T-cell (primary cell): Measurements from ENCODE around the gene DNAI4. TPM values are rescaled to one million over a fixed set of nuclear protein-coding genes. Genes with fewer than 3 reads are reported as not detected.

Source experiments
- ATAC-seq, 4 experiments: fragments of 200-7000 bp in 3 of 4; fragments of 150-1000 bp in 1 of 4; cut with Tn5 transposase; replicated peaks in 1 of 4; 1 replicate in 3 of 4; 2 replicates in 1 of 4; pipeline ENCODE4 v1.10.0; 2021; ENCODE audit warnings: moderate library complexity in 3 of 4, mild to moderate bottlenecking in 2 of 4, moderate number of reproducible peaks in 1 of 4
- CTCF ChIA-PET, 2 donors: fragments of 300-600 bp; sonication (Branson Sonifier 250); formaldehyde crosslinking; loops; one replicate each; lab custom pipeline; 2022; ENCODE audit warnings: antibody characterized with exemption in 2 of 2; lab: Charles Lee
- POLR2A ChIA-PET, 2 donors: fragments of 300-600 bp; sonication (Branson Sonifier 250); formaldehyde crosslinking; loops; one replicate each; lab custom pipeline; 2022; ENCODE audit warnings: antibody characterized with exemption in 2 of 2; lab: Charles Lee
- DNase-seq, 35 experiments: peaks; one replicate each; pipeline versions ENCODE4 v3.0.0 to v3.0.0-alpha.2; 2013 to 2023
- H3K27ac ChIP-seq: one replicate; pipeline ENCODE4 v1.5.1; 2013; ENCODE audit warnings: low read length
- H3K27me3 ChIP-seq, 2 experiments: replicated peaks in 1 of 2; 1 replicate in 1 of 2; 2 replicates in 1 of 2; pipeline versions ENCODE4 v1.6.1 to v1.7.0; 2013; ENCODE audit warnings: low read length in 1 of 2, mixed read lengths in 1 of 2; ENCODE audit not compliant: control insufficient read depth in 2 of 2, insufficient read depth in 2 of 2; ENCODE audit errors: extremely low read depth in 1 of 2
- H3K36me3 ChIP-seq, 2 donors: 1 replicate in 1 of 2; 2 replicates in 1 of 2; pipeline versions ENCODE4 v1.6.1 to v1.7.0; 2013; ENCODE audit warnings: low read length in 1 of 2; ENCODE audit not compliant: control insufficient read depth in 2 of 2, insufficient read depth in 1 of 2; ENCODE audit errors: extremely low read depth in 1 of 2
- H3K4me1 ChIP-seq, 2 experiments: 1 replicate in 1 of 2; 2 replicates in 1 of 2; pipeline versions ENCODE4 v1.6.1 to v1.7.0; 2013; ENCODE audit warnings: low read length in 2 of 2, mixed read lengths in 1 of 2; ENCODE audit not compliant: insufficient read depth in 2 of 2, control insufficient read depth in 1 of 2; ENCODE audit errors: extremely low read depth in 1 of 2
- H3K4me3 ChIP-seq, 2 donors: 1 replicate in 1 of 2; 2 replicates in 1 of 2; pipeline versions ENCODE4 v1.5.1 to v1.7.0; 2013; ENCODE audit warnings: mild to moderate bottlenecking in 2 of 2, low read length in 1 of 2, moderate library complexity in 1 of 2; ENCODE audit not compliant: control insufficient read depth in 1 of 2; ENCODE audit errors: extremely low read depth in 1 of 2
- H3K9me3 ChIP-seq: 2 replicates; pipeline ENCODE4 v1.7.0; 2013
- H3K27ac Mint-ChIP-seq, 2 donors: one replicate each; pipeline ENCODE4 v1.8.0; 2020 to 2021; ENCODE audit warnings: mild to moderate bottlenecking in 2 of 2, mixed read lengths in 2 of 2
- H3K27me3 Mint-ChIP-seq, 2 donors: one replicate each; pipeline ENCODE4 v1.8.0; 2021 to 2022; ENCODE audit warnings: mixed read lengths in 2 of 2
- H3K36me3 Mint-ChIP-seq: one replicate; pipeline ENCODE4 v1.8.0; 2021; ENCODE audit warnings: mixed read lengths
- H3K4me1 Mint-ChIP-seq, 3 donors: one replicate each; pipeline ENCODE4 v1.8.0; 2020 to 2022; ENCODE audit warnings: mixed read lengths in 3 of 3, mild to moderate bottlenecking in 1 of 3
- H3K4me3 Mint-ChIP-seq, 3 donors: one replicate each; pipeline ENCODE4 v1.8.0; 2020 to 2022; ENCODE audit warnings: mild to moderate bottlenecking in 3 of 3, mixed read lengths in 3 of 3, moderate library complexity in 3 of 3
- H3K9me3 Mint-ChIP-seq, 3 donors: one replicate each; pipeline ENCODE4 v1.8.0; 2020 to 2022; ENCODE audit warnings: mixed read lengths in 3 of 3
- WGBS: methylation state at CpG from one replicate; pipeline ENCODE4 v1.1.5; 2013; ENCODE audit warnings: missing lambda C conversion rate; ENCODE audit not compliant: insufficient coverage; 5-methylcytosine and 5-hydroxymethylcytosine counted together
- total RNA-seq, 35 experiments: library from RNA in 6 of 35; stranded (reverse) in 6 of 35; fragments of 120-200 nt in 1 of 35; gene quantifications; one replicate each; pipeline versions ENCODE4 v1.2.1 to v1.2.4 and lab custom pipeline; 2013 to 2026

DNAI4 gene
- total RNA-seq, 5 donors from 2014 or later (not counting 1 experiment from before 2014, with no cell fraction given): 5.6 to 11.7 (median 7.7) TPM

DNA sequence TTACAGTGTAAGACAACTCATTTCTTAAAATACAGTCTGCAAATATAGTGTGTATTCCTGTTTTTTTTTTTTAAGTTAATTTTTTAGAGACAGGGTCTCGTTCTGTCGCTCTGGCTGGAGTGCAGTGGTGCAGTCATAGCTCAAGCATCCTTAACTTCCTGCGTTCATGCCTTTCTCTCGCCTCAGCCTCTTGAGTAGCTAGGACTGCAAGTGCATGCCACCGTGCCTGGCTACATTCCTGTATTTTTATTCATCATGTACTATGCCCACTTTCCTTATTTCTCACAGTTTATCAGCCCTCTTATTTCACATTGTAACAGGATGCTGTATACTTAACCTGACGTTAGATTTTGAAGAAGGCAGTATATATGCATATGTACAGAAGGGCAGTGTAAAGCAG, 26.9 kb upstream of the DNAI4 start:
- Histone ChIP-seq H3K4me1 (peaks cover 0 to 3% of the 10 kb centered on the region in 2 experiments), H3K27ac (no peak overlapping the region), H3K4me3 (no peak overlapping the region), H3K27me3 (no peaks in the 10 kb centered on the region), H3K9me3 (no peaks in the 10 kb centered on the region), H3K36me3 (peaks cover 3 to 76% of the 10 kb centered on the region in 2 donors)
- Mint-ChIP-seq H3K27me3 (no peaks in the 10 kb centered on the region), H3K27ac (no peak overlapping the region), H3K4me3 (no peak overlapping the region), H3K9me3 (no peaks in the 10 kb centered on the region), H3K36me3 (peaks cover 51% of the 10 kb centered on the region), H3K4me1 (peaks cover 64 to 77% (median 69%) of the 10 kb centered on the region in 3 donors)
- POLR2A ChIA-PET: interaction anchor here (0.5 to 0.8 kb wide), 4 partner anchors 9 to 103 kb away, joined by 3 to 9 read pairs (median 4); no protein-coding TSS in a partner anchor
- no peak for DNase-seq
- WGBS: 98% methylated on average over 5 of the region's 6 CpGs
- CTCF ChIA-PET: no interaction called here
- no peak for ATAC-seq

DNA sequence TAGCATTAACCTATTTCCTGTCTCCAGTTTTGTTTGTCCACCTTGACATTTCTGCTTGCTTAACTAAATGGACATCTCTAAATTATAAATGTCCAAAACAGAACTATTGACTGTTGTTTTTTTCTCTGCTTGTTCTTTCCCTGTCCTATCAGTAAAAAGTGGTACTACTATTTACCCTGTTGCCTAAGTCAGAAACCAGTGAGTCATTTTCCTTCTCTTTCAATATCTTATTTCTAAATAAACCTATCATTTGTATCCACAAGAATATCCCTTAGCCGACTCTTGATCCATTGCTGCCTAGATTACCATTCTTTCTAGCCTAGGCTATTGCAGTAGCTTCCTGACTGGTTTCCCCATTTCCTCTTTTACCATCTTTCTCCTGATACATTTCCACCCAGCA, 22.6 kb upstream of the DNAI4 start:
- Histone ChIP-seq H3K27ac (no peak overlapping the region), H3K9me3 (no peaks in the 10 kb centered on the region), H3K27me3 (no peaks in the 10 kb centered on the region), H3K4me1 (peaks cover 4 to 6% of the 10 kb centered on the region in 2 experiments), H3K4me3 (no peak overlapping the region), H3K36me3 (peaks cover 0 to 63% of the 10 kb centered on the region in 2 donors)
- H3K9me3 Mint-ChIP-seq: no peaks in the 10 kb centered on the region
- ChIA-PET POLR2A (no interaction called here), CTCF (interaction anchor here in 1 of 2 donors (1.1 to 1.5 kb wide), 2 partner anchors 9 to 44 kb away, joined by 3 read pairs; no protein-coding TSS in a partner anchor)
- ATAC-seq: no peak
- H3K27ac Mint-ChIP-seq: peak overlapping the region; percentile 23 to 72
- WGBS: 100% methylated on average over 1 of the region's 1 CpG
- H3K27me3 Mint-ChIP-seq: no peaks in the 10 kb centered on the region
- no peak overlapping the region for H3K4me3 Mint-ChIP-seq
- no peak for DNase-seq
- peaks cover 32% of the 10 kb centered on the region for H3K36me3 Mint-ChIP-seq
- H3K4me1 Mint-ChIP-seq: peaks cover 59 to 65% (median 59%) of the 10 kb centered on the region in 3 donors

DNA sequence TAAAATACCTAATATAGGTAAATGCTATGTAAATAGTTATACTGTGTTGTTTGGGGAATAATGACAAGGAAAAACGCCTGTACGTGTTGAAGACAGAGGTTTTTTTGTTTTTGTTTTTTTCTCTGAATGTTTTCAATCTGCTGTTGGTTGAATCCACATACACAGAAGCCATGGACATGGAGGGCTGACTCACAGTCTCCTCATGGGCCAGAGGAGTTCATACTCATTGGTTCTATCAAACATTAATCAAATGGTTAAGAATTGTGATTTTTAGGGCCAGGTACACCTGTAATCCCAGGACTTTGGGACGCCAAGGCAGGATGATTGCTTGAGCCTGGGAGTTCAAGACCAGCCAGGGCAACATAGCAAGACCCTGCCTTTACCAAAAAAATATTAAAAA, 20.7 kb upstream of the DNAI4 start:
- no peak overlapping the region for H3K4me3 Mint-ChIP-seq
- peaks cover 10 to 11% of the 10 kb centered on the region in 2 experiments for H3K4me1 ChIP-seq
- H3K36me3 Mint-ChIP-seq: peaks cover 36% of the 10 kb centered on the region
- no peak for DNase-seq
- no peak for ATAC-seq
- peaks cover 0 to 53% of the 10 kb centered on the region in 2 donors for H3K36me3 ChIP-seq
- no CpG with 5 or more reads among the region's 3 CpGs for WGBS
- no peak overlapping the region for H3K27ac ChIP-seq
- H3K27me3 ChIP-seq: no peaks in the 10 kb centered on the region
- ChIA-PET POLR2A (interaction anchor here in 1 of 2 donors (0.5 kb wide), 2 partner anchors 12 to 34 kb away, joined by 4 to 5 read pairs; no protein-coding TSS in a partner anchor), CTCF (interaction anchor here in 1 of 2 donors (1.2 kb wide), 1 partner anchor 15 kb away, joined by 3 read pairs; no protein-coding TSS in a partner anchor)
- no peak overlapping the region for H3K4me3 ChIP-seq
- H3K9me3 ChIP-seq: no peaks in the 10 kb centered on the region
- peak overlapping the region in 1 of 2 donors; percentile 55 for H3K27ac Mint-ChIP-seq
- no peaks in the 10 kb centered on the region for H3K27me3 Mint-ChIP-seq
- no peaks in the 10 kb centered on the region for H3K9me3 Mint-ChIP-seq
- H3K4me1 Mint-ChIP-seq: peaks cover 67 to 70% (median 70%) of the 10 kb centered on the region in 3 donors

DNA sequence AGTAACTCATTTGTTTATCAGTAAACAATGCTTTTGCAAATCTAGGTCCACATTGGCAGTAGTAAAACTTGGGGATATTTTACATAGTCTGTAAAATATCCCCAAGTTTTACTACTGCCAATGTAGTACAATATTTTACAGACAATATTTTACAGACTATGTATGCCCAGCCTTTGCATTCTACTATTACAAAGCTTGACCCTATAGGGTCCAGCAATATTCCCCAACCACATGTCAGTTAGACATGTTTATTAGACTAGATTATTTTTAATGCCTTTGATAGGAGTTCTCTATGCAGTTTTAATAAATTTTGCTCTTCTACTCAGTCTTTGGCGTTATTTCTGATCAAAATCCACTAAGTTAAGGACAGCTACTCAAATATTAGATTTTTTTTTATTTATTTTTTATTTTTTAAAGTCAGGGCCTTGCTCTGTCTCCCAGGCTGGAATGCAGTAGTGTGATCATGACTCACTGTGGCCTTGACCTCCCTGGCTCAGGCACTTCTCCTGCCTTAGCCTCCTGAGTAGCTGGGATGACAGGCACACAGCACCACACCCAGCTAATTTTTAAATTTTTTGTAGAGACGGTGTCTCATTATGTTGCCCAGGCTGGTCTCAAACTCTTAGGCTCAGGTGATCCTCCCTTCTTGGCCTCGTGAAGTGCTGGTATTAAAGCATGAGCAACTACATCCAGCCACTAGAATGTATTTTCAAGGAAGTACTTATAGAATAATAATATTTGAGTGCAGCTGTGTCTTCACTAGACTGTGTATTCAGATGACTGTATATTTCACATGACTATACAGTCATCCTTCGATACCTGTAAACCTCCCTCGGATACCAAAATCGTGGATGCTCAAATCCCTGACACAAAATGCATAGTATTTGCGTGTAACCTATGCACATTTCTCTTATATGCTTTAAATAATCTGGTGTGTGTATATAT, 19.9 kb upstream of the DNAI4 start:
- Histone ChIP-seq H3K4me1 (peaks cover 10 to 11% of the 10 kb centered on the region in 2 experiments), H3K27me3 (no peaks in the 10 kb centered on the region), H3K27ac (no peak overlapping the region), H3K9me3 (no peaks in the 10 kb centered on the region), H3K36me3 (peaks cover 0 to 53% of the 10 kb centered on the region in 2 donors), H3K4me3 (no peak overlapping the region)
- ChIA-PET POLR2A (interaction anchor here in 1 of 2 donors (0.6 kb wide), 1 partner anchor 12 kb away, joined by 3 read pairs; no protein-coding TSS in a partner anchor), CTCF (interaction anchor here (1.0 to 1.2 kb wide), 2 partner anchors 16 to 218 kb away, joined by 3 read pairs; no protein-coding TSS in a partner anchor)
- H3K27ac Mint-ChIP-seq: no peak overlapping the region
- no peak for DNase-seq
- ATAC-seq: no peak
- H3K4me1 Mint-ChIP-seq: peaks cover 74 to 76% (median 75%) of the 10 kb centered on the region in 3 donors
- WGBS: no CpG with 5 or more reads among the region's 7 CpGs
- no peaks in the 10 kb centered on the region for H3K9me3 Mint-ChIP-seq
- H3K36me3 Mint-ChIP-seq: peaks cover 36% of the 10 kb centered on the region
- H3K27me3 Mint-ChIP-seq: no peaks in the 10 kb centered on the region
- H3K4me3 Mint-ChIP-seq: no peak overlapping the region

DNA sequence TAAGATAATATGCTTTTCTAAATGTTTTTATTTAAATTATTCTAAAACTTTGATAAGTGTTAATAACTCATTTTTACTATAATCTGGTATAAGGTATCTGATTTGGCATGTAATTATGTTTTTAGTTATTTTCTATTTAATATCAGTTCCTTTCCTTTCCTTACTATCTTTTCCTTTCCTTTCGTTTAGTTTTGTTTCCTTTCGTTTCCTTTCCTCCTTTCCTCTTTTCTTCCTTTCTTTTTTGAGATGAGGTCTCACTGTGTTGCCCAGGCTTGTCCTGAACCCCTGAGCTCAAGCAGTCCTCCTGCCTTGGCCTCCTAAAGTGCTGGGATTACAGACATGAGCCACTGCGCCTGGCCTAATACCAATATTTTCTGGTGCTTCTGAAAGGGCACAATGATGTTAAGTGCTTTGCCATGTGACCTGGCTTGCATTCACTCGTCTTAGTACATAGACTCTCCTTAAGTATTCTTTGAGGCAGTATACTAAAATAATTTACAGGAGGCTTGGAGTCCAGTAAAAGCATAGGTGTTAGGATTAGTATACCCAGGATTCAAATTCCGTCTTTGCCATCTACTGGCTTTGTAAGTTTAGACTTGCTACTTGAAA, 18.8 kb upstream of the DNAI4 start:
- H3K27me3 ChIP-seq: no peaks in the 10 kb centered on the region
- Mint-ChIP-seq H3K27me3 (no peaks in the 10 kb centered on the region), H3K27ac (peak overlapping the region in 1 of 2 donors; percentile 70), H3K4me3 (no peak overlapping the region), H3K9me3 (no peaks in the 10 kb centered on the region), H3K36me3 (peaks cover 32% of the 10 kb centered on the region), H3K4me1 (peaks cover 78 to 80% (median 79%) of the 10 kb centered on the region in 3 donors)
- no peak for ATAC-seq
- H3K4me1 ChIP-seq: peaks cover 8 to 14% of the 10 kb centered on the region in 2 experiments
- no peak for DNase-seq
- no peaks in the 10 kb centered on the region for H3K9me3 ChIP-seq
- no peak overlapping the region for H3K27ac ChIP-seq
- H3K36me3 ChIP-seq: peaks cover 0 to 45% of the 10 kb centered on the region in 2 donors
- 100% methylated on average over 2 of the region's 5 CpGs for WGBS
- CTCF ChIA-PET: interaction anchor here (0.6 to 1.0 kb wide), 2 partner anchors 12 to 219 kb away, joined by 3 read pairs; no protein-coding TSS in a partner anchor
- POLR2A ChIA-PET: interaction anchor here in 1 of 2 donors (0.7 kb wide), 1 partner anchor 16 kb away, joined by 4 read pairs; no protein-coding TSS in a partner anchor
- H3K4me3 ChIP-seq: no peak overlapping the region

DNA sequence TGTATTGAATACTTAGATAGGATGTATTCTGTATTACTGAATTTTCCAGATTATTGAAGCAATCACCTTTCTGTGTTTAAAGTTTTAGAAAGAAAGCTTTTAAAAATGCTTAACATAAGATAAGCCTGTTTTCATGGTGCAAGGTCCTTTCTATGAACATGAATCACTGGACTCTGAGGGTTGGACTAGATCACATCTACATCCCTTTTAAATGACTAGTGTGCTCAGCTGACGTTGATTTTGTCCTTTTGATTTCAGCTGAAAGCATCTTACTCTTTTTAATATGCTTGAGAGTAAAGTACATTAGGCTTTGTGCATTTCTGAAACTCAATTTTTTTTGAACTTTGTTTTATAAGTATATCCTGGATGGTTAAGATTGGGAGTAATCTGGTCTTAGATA, 16.3 kb upstream of the DNAI4 start:
- no peak overlapping the region for H3K4me3 ChIP-seq
- ATAC-seq (no peak), DNase-seq (no peak)
- no peaks in the 10 kb centered on the region for H3K27me3 Mint-ChIP-seq
- peaks cover 0 to 22% of the 10 kb centered on the region in 2 donors for H3K36me3 ChIP-seq
- ChIA-PET POLR2A (no interaction called here), CTCF (interaction anchor here in 1 of 2 donors (0.5 to 0.7 kb wide), 3 partner anchors 10 to 52 kb away, joined by 3 to 4 read pairs (median 3); no protein-coding TSS in a partner anchor)
- WGBS: no CpG with 5 or more reads among the region's 1 CpG
- H3K27me3 ChIP-seq: no peaks in the 10 kb centered on the region
- H3K9me3 Mint-ChIP-seq: no peaks in the 10 kb centered on the region
- peak overlapping the region in 1 of 3 donors; percentile 54 for H3K4me3 Mint-ChIP-seq
- H3K4me1 ChIP-seq: peaks cover 22 to 23% of the 10 kb centered on the region in 2 experiments
- peaks cover 75 to 80% (median 78%) of the 10 kb centered on the region in 3 donors for H3K4me1 Mint-ChIP-seq
- H3K9me3 ChIP-seq: no peaks in the 10 kb centered on the region
- H3K27ac Mint-ChIP-seq: peak overlapping the region in 1 of 2 donors; percentile 71
- no peak overlapping the region for H3K27ac ChIP-seq
- peaks cover 12% of the 10 kb centered on the region for H3K36me3 Mint-ChIP-seq
